Renal cortex interstitium (tissue), 15 donors: Measurements from ENCODE around the gene SERPINA7. TPM values are rescaled to one million over a fixed set of nuclear protein-coding genes. Genes with fewer than 3 reads are reported as not detected.
"Not testable (repeated sequence)": the region's sequence is repeated elsewhere in the genome, so short reads cannot be mapped to it uniquely, and the experiment has no call there.

Experiments
- DNase-seq, 11 donors: peaks; one replicate each; pipeline ENCODE4 v3.0.0-alpha.2; 2013; ENCODE audit warnings: low read depth in 9 of 11, low spot score in 4 of 11; ENCODE audit errors: extremely low read depth in 1 of 11
- long read RNA-seq, 16 experiments: transcript quantifications; one replicate each; lab custom pipeline, GENCODE V29; 2026
- polyA plus RNA-seq, 3 donors: library from polyadenylated mRNA; unstranded; fragments of 120-200 nt; gene quantifications; one replicate each; pipeline ENCODE4 v1.2.1, GENCODE V29; 2013; ENCODE audit not compliant: insufficient read length in 3 of 3

Gene SERPINA7
- polyA plus RNA-seq = under 1 TPM; 0.21 to 0.28 (median 0.23) TPM
- long read RNA-seq, donor 1 = 0 reads
- long read RNA-seq, donor 2 = 0 reads
- long read RNA-seq, donor 3, partial matches to known transcripts = 0 of 2 reads
- long read RNA-seq, donor 3, other reads (novel, unspliced or antisense) = 0 of 2 reads
- long read RNA-seq, donor 4 = 0 reads
- long read RNA-seq, donor 5 = 0 reads
- long read RNA-seq, donor 6 = 0 reads
- long read RNA-seq, donor 7 = 0 reads
- long read RNA-seq, donor 8 = 0 reads
- long read RNA-seq, donor 9 = 0 reads
- long read RNA-seq, donor 10 = 0 reads
- long read RNA-seq, donor 11 = 0 reads
- long read RNA-seq, donor 12 = 0 reads
- long read RNA-seq, donor 13 = 0 reads
- long read RNA-seq, donor 14 = 0 reads
- long read RNA-seq, donor 15 = 0 reads
- long read RNA-seq, donor 16 = 0 reads

DNA sequence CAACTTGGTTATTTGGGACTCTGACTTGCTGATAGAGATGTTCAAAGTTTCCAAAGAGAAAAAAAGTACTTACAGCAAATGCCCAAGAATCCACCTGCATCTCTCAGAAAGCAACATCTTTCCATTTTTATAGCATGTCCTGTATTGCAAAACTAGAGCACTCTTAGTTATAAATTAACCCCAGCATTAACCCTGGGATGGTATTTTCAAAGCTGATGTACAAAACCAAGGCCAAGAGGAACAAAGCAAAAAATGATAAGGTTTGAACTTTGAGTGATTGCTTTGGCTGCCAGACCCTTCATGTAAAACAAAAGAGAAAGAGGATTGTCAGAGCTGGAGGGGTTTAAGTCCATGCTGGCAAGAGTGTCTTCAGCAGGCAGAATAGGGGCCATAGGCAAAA is at the start of gene SERPINA7:
SERPINA7 (minus strand) TSS at position 103 of the 400 bp plus-strand sequence. CDS start 1,669 bp downstream, outside the sequence.
- no peak for DNase-seq

GRCh38 chrX:106069048-106069447 is 30.5 kb upstream of the SERPINA7 start:
- no peak for DNase-seq

- DNase-seq = no peak
Observed at GRCh38 chrX:106050054-106050453, 11.5 kb upstream of the SERPINA7 start.

DNA sequence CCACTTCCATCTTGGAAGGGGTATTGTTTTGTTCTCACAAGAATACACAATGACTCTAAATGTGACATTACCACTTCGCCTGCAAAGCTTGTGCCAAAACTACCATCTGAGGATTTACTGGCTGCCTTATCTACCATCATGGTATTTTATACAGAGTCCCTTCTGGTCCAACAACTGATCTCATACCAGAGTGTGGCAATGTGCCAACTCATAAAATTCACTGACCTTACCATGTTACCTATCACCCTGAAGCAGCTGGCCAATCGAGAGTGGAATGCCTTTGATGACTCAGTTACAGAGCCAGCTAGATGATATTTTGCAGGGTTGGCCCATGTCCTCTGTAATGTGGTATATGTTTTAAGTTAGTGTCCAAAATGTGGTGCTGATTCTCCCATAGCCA is 3.8 kb upstream of the SERPINA7 start:
- DNase-seq = no peak

DNA sequence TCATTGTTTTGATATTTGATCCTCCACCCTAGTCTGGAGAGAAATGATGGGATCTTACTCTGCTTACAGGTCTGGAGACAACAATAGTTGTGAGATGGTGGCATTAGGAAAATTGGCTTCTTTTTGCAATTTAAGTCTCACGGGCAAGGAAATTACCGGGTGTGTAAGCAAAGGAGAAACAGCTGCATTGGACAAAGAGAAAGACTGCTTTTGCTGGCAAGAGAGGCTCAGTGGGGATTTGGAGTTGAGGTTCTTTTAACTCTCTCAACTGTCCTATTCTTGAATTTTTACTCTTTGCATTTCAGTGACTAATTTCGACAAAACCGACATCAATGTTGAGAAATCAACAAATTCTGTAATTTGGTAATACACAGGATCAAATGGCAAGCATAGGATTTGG is 2.3 kb upstream of the SERPINA7 start:
- DNase-seq = no peak

DNA sequence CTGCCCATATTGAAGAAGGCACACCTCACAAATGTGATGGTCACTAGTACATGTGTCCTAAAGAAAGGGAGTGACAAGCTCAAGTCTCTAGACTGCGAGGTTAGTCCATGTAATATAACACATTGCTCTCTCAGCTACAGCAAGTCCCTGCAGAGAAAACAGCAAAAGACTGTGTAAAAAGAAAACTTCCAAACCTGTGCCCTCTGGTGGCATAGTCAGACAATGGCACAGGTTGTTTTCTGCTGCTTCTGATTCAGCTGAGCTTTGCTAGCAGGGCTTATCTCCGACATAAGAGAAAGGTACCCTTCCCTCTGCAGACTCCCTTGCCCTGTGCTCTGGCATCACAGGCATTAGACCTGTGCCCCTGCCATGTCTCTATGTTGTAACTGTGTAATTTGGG is 1.4 kb upstream of the SERPINA7 start:
- peak in 4 of 11 donors; percentile 1 to 4 (median 1) for DNase-seq

- DNase-seq = no peak
Observed at GRCh38 chrX:106037835-106038473, 573 bp downstream of the SERPINA7 start.

DNA sequence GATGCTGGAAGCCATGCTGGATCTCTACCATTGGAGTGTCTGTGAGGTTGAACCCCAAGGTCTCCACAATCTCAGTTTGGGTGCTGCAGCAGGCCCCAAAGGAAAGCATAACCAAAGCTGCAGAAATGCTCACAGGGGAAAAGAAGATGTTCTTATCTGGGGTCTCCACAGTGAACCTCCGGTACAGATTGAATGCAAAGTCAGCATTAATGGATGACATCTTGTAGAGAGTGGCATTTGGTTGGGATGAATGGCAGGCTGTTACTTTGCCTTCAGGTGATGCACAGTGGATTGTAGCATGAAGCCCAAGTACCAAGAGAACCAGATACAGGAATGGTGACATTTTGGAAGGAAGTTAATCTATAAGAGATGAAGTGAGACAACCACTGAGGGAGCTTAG is 1.8 kb downstream of the SERPINA7 start:
- no peak for DNase-seq

- DNase-seq = no peak
Observed at GRCh38 chrX:106035064-106035463, 3.5 kb downstream of the SERPINA7 start.

DNA sequence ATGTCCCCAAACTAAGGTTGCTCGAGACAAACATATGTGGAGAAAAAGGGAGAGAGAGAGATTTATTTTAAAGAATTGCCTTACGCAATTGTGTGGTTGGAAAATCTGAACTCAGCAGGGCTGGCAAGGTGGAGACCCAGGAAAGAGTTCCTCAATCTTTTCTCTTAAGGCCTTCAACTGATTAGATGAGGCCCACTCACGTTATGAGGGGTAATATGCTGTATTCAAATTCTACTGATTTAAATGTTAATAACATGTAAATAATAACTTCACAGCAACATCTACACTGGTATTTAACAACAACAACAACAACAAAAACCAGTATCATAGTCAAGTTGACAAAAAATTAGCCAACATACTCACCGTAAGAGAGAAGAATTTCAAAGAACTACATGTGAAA is 14.6 kb downstream of the SERPINA7 start:
- DNase-seq = no peak

DNA sequence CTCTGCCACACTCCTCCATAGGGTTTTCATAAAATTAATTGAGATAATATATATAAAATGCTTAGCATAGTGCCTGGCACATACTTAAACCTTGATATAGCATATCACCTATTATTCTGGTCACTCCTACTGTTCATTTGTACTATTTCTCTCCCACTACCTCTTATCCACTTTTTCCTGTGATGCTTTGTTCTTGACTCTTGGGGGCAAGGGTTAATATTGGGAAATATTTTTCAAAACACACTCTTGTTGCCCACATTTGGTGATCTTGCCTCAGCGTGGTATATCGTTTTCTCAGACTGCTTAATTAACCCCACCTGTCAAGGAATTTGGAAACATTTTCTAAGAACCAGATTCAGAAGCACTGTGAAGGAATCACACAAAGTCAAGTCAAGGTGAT is 16.3 kb downstream of the SERPINA7 start:
- no peak for DNase-seq

DNA sequence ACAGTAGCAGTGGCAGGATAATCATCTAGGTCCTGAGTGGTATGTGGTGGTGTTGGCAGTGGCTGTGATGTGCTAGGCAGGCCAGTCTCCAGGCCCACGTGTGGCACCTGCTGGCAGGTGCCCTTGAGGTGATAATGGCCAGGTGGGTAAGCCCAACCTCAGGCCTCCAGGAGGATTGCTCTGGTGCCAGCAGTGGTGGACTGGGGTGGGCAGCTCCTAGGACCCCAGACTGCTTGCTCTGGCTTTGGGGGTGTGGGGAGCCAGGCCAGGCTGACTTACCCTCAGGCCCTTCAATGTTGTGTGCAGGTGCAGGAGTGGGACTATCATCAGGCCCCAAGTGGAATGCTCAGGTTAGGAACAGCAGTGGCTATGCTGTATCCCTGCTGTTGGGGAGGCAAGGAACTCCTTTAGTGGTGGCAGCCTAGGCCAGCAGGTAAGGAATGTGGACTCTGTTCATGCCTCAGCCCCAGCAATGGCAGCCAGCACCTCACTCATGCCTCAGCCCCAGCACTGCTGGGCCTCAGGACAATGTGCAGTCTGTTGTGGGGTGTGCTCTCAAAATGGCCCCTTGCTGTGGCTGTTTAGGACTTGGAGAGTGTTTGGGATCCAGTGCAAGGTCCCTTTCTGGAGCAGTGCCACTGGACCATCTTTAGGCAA is 24.3 kb downstream of the SERPINA7 start:
- no peak for DNase-seq

DNA sequence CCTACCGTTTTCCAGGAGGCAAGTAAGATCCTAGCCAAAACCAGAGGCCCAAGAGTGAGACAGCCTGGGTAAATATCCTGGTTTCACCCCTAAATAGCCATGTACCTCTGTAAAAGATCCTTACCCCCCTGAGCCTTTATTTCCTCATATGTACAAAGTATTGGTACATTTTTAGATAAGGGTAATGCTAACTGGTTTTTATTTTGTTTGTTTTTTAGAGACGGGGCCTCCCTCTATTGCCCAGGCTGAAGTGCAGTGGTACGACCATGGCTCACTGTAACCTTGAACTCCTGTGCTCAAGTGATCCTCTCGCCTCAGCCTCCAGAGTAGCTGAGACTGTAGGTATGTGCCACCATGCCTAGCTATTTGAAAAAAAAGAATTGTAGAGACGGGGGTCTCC is 29.4 kb downstream of the SERPINA7 start:
- no peak for DNase-seq

GRCh38 chrX:106007815-106008214 is 30.7 kb downstream of the SERPINA7 start:
- no peak for DNase-seq

GRCh38 chrX:106005684-106006083 is 32.8 kb downstream of the SERPINA7 start:
- DNase-seq = no peak

DNA sequence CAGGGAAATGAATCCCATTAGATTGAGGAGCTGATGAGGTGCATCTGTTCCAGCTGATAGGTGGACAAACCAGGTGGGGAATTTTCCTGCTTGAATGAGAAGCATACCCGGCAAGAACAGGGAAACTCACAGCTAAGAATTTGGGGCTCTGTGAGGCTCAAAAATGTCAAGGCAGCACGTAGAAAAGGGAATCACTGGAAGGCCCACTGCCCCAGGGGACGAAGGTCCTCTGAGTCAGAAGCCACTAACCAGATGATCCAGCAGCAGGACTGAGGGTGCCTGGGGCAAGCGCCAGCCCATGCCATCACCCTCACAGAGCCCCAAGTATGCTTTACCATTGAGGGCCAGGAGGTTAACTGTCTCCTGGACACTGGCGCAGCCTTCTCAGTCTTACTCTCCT is 37.9 kb downstream of the SERPINA7 start:
- DNase-seq = not testable (repeated sequence)

- no peak for DNase-seq
Observed at GRCh38 chrX:106000203-106000602, 38.3 kb downstream of the SERPINA7 start.

GRCh38 chrX:105999294-105999693 is 39.2 kb downstream of the SERPINA7 start:
- no peak for DNase-seq

DNA sequence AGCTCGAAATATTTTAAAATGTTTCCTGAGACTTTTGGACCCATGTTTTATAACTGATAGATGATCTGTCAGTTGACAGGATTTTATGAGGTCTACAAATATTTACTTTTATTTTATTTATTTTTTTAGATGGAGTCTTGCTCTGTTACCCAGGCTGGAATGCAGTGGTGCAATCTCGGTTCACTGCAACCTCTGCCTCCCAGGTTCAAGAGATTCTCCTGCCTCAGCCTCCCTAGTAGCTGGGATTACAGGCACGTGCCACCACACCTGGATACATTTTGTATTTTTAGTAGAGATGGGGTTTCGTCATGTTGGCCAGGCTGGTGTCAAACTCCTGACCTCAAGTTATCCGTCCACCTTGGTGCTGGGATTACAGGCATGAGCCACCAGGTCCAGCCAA is 50.0 kb downstream of the SERPINA7 start:
- not testable (repeated sequence) for DNase-seq
